Peyer's patch (tissue), 4 donors: ENCODE results near the gene WNT10A. TPM values are rescaled to one million over a fixed set of nuclear protein-coding genes. Genes with fewer than 3 reads are reported as not detected.

Experiments
- DNase-seq, 3 donors: peaks; one replicate each; pipeline ENCODE4 v3.0.0-alpha.2; 2017 to 2019
- H3K27ac ChIP-seq, 4 donors: fragments of 200-600 bp; sonication (generic); one replicate each; pipeline ENCODE4 v1.5.1; 2016 to 2019
- H3K27me3 ChIP-seq, 2 donors: fragments of 200-600 bp; sonication (generic); one replicate each; pipeline ENCODE4 v1.5.1; 2019
- H3K36me3 ChIP-seq, 3 donors: fragments of 200-600 bp; sonication (generic); one replicate each; pipeline ENCODE4 v1.5.1; 2016 to 2019
- H3K4me1 ChIP-seq, 4 donors: fragments of 200-600 bp; sonication (generic); one replicate each; pipeline ENCODE4 v1.5.1; 2016 to 2019
- H3K4me3 ChIP-seq, 4 donors: fragments of 200-600 bp; sonication (generic); 1 replicate in 3 of 4; 2 replicates in 1 of 4; pipeline ENCODE4 v1.5.1; 2016 to 2019; ENCODE audit warnings: mild to moderate bottlenecking in 1 of 4
- H3K9me3 ChIP-seq, 4 donors: fragments of 200-600 bp; sonication (generic); one replicate each; pipeline ENCODE4 v1.5.1; 2016 to 2019; ENCODE audit warnings: mild to moderate bottlenecking in 1 of 4
- POLR2A ChIP-seq, 2 donors: fragments of 450-650 bp; IDR thresholded peaks; one replicate each; pipeline ENCODE4 v1.5.1; 2017; ENCODE audit warnings: antibody characterized with exemption in 2 of 2, mild to moderate bottlenecking in 2 of 2, moderate library complexity in 2 of 2
- total RNA-seq, 4 donors: library from RNA; depleted of rRNA; stranded (reverse); fragments of >200 nt; gene quantifications; one replicate each; pipeline ENCODE4 v1.1.0, GENCODE V29; 2016
- TF ChIP-seq, protein P1 (sequence below), 6 experiments: fragments of 450-650 bp in 4 of 6; fragments of 200-600 bp in 2 of 6; sonication (generic) in 1 of 6; IDR thresholded peaks; one replicate each; pipeline ENCODE4 v1.5.1; 2017 to 2019; ENCODE audit warnings: antibody characterized with exemption in 6 of 6, mild to moderate bottlenecking in 3 of 6, moderate library complexity in 1 of 6

WNT10A gene
- total RNA-seq, 4 donors from 2014 or later, result 0.27 to 2.5 TPM; not detected in 2

DNA sequence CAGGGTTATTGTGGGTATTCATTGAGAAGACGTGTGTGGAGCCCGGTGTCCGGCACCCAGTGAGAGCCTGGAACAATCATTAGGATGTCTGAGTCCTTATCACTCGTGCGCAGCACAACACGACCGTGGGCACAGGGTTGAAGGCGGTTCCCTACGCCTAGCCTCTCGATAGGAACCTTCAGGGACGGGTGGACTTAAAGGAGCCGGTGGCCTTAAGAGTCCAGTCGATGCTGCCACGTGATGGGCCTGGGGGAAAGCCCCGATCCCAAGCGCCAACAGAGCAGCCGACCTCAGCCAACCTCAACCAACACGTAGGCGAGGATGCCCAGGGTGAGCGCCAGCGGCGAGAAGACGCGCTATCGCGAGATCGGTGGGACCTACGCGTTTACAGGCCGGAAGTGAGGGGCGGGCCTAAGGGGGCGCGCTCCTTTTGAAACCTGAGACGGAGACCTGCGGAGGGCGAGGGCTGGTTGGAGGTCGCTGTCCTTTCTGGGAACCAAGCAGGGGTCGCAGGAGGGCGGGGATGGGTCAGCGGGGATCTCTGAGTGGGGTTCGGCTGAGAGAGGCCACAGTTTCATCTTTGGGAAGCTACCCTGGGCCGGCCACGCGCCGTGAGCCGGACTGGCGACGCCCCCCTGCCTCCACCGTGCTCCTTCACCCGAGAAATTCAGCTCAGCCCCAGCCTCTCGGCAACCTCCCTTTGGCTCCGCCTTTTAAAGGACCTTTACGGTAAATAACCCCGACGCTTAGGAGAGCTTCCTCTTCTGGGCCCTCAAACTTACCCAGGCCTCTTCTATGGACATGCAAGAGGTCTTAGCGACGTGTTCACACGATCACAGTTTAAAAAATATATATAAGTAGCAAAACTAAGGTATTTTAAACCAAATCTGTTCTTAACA lies 28.3 kb downstream of the WNT10A start:
- peaks cover 0 to 5% (median 0%) of the 10 kb centered on the region in 4 donors for H3K4me1 ChIP-seq
- H3K9me3 ChIP-seq, result no peaks in the 10 kb centered on the region
- no peak for TF ChIP-seq POLR2A (IDR thresholded peaks at IDR 0.05)
- TF ChIP-seq, protein P1, sequence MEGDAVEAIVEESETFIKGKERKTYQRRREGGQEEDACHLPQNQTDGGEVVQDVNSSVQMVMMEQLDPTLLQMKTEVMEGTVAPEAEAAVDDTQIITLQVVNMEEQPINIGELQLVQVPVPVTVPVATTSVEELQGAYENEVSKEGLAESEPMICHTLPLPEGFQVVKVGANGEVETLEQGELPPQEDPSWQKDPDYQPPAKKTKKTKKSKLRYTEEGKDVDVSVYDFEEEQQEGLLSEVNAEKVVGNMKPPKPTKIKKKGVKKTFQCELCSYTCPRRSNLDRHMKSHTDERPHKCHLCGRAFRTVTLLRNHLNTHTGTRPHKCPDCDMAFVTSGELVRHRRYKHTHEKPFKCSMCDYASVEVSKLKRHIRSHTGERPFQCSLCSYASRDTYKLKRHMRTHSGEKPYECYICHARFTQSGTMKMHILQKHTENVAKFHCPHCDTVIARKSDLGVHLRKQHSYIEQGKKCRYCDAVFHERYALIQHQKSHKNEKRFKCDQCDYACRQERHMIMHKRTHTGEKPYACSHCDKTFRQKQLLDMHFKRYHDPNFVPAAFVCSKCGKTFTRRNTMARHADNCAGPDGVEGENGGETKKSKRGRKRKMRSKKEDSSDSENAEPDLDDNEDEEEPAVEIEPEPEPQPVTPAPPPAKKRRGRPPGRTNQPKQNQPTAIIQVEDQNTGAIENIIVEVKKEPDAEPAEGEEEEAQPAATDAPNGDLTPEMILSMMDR (IDR thresholded peaks at IDR 0.05), result no peak
- peak overlapping the region; percentile 36 to 57 (median 54) for H3K4me3 ChIP-seq
- no peaks in the 10 kb centered on the region for H3K27me3 ChIP-seq
- peak; percentile 86 to 96 (median 91) for DNase-seq
- peak overlapping the region in 1 of 4 donors; percentile 51 for H3K27ac ChIP-seq
- no peaks in the 10 kb centered on the region for H3K36me3 ChIP-seq

DNA sequence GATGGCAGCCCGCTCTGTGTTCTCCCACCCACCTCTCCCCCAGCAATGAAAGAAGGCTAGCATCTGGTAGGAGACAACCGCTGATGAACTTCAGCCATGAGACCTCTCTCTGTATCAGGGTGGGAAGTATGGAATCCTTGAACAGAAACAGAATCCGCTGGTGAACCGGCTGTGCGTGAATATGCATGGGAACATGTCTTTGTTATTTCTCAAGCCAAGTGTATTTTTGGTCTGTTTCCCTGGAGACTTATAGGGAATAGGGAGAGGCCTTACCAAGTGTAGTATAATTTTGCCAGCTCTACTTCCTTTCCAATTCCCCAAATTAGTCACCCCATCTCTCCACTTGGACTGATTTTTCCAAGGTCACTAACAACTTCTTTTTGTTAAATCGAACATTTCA lies 30.1 kb downstream of the WNT10A start:
- Histone ChIP-seq H3K9me3 (no peaks in the 10 kb centered on the region), H3K27ac (no peak overlapping the region), H3K27me3 (no peaks in the 10 kb centered on the region), H3K4me3 (no peak overlapping the region), H3K36me3 (no peaks in the 10 kb centered on the region), H3K4me1 (peaks cover 0 to 5% (median 0%) of the 10 kb centered on the region in 4 donors)
- no peak for TF ChIP-seq POLR2A (IDR thresholded peaks at IDR 0.05)
- TF ChIP-seq, protein P1 (IDR thresholded peaks at IDR 0.05), result no peak
- DNase-seq, result no peak

DNA sequence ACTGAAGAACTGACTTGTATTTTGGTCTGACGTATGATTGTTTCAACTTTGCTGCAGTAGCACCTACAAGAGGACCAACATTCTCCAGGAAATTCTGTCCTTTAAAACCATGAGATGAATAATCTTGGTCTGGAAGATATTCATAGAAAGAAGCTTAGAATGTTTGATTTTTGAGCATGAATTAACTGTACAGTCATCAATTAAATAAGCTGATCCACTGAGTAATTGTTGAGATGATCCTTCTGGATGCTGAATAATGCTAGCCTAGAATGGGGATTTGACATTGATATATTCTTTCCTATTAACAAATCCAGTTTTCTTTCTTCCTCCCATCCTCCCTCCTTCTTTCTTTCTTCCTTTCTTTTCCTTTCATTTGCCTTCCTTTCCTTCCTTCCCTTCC lies 39.9 kb downstream of the WNT10A start:
- Histone ChIP-seq H3K36me3 (no peaks in the 10 kb centered on the region), H3K27ac (no peak overlapping the region), H3K9me3 (peaks cover 0 to 8% (median 0%) of the 10 kb centered on the region in 4 donors), H3K27me3 (no peaks in the 10 kb centered on the region), H3K4me1 (no peaks in the 10 kb centered on the region), H3K4me3 (no peak overlapping the region)
- no peak for DNase-seq
- no peak for TF ChIP-seq POLR2A (IDR thresholded peaks at IDR 0.05)
- TF ChIP-seq, protein P1 (IDR thresholded peaks at IDR 0.05), result no peak

DNA sequence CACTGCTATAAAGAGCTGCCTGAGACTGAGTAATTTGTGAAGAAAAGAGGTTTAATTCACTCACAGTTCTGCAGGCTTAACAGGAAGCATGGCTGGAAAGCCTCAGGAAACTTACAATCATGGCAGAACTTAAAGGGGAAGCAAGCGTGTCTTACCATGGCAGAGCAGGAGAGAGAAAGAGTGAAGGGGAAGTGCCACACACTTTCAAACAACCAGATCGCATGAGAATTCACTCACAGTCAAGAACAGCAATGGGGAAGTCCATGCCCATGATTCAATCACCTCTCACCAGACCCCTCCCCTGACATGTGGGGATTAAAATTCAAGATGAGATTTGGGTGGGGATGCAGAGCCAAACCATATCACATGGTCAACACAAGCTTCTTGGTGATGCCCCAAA lies 44.1 kb downstream of the WNT10A start:
- TF ChIP-seq, protein P1 (IDR thresholded peaks at IDR 0.05), result no peak
- TF ChIP-seq POLR2A (IDR thresholded peaks at IDR 0.05), result no peak

DNA sequence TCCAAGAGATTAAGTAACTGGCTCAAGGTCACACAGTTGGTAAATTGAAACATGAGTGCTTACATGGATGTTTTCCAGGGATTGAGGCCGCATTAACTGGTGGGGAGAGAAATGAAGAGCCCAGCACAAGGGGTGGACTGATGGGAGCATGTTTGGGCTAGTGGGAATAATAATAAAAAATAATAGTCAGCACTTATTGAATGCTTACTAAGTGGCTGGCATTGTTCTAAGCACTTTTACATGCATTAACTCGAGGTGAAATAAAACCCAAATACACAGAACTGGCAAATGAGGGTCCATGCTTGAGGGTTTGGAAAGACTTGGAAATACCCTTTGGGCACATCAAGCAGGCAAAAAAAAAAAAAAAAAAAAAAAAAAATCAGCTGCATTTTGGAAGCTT lies 44.8 kb downstream of the WNT10A start:
- no peak for DNase-seq
- Histone ChIP-seq H3K27ac (no peak overlapping the region), H3K9me3 (peaks cover 0 to 8% (median 0%) of the 10 kb centered on the region in 4 donors), H3K4me1 (no peaks in the 10 kb centered on the region), H3K4me3 (no peak overlapping the region), H3K27me3 (no peaks in the 10 kb centered on the region), H3K36me3 (no peaks in the 10 kb centered on the region)
- no peak for TF ChIP-seq POLR2A (IDR thresholded peaks at IDR 0.05)
- TF ChIP-seq, protein P1 (IDR thresholded peaks at IDR 0.05), result no peak

More for the DNA sequence above, 44.1 kb downstream of the WNT10A start:
- H3K4me1 ChIP-seq, result no peaks in the 10 kb centered on the region
- no peak overlapping the region for H3K27ac ChIP-seq
- H3K9me3 ChIP-seq, result peaks cover 0 to 8% (median 0%) of the 10 kb centered on the region in 4 donors
- H3K27me3 ChIP-seq, result no peaks in the 10 kb centered on the region
- DNase-seq, result no peak
- no peaks in the 10 kb centered on the region for H3K36me3 ChIP-seq
- H3K4me3 ChIP-seq, result no peak overlapping the region
